Memory B cell (primary cell): ENCODE results near the gene ATP8B3.
A peak's percentile ranks its signal among the peaks of the same experiment; 100 is the strongest.

Experiments used
- ATAC-seq: fragments of 150-1000 bp; cut with Tn5 transposase; 2 replicates; pipeline ENCODE4 v1.10.0; 2021; ENCODE audit warnings: low read depth, mild to moderate bottlenecking, moderate library complexity
- DNase-seq, 2 donors: peaks; one replicate each; pipeline ENCODE4 v3.0.0; 2022; ENCODE audit warnings: low spot score in 2 of 2
- H3K27ac Mint-ChIP-seq: one replicate; pipeline ENCODE4 v1.8.0; 2022; ENCODE audit warnings: mild to moderate bottlenecking, moderate library complexity, mixed read lengths
- H3K27me3 Mint-ChIP-seq: one replicate; pipeline ENCODE4 v1.8.0; 2022; ENCODE audit warnings: mixed read lengths
- H3K36me3 Mint-ChIP-seq: one replicate; pipeline ENCODE4 v1.8.0; 2022; ENCODE audit warnings: mild to moderate bottlenecking, mixed read lengths
- H3K4me1 Mint-ChIP-seq: one replicate; pipeline ENCODE4 v1.8.0; 2022; ENCODE audit warnings: mixed read lengths
- H3K4me3 Mint-ChIP-seq: one replicate; pipeline ENCODE4 v1.8.0; 2022; ENCODE audit warnings: mild to moderate bottlenecking, moderate library complexity, mixed read lengths
- H3K9me3 Mint-ChIP-seq: one replicate; pipeline ENCODE4 v1.8.0; 2022; ENCODE audit warnings: mixed read lengths

The ATP8B3 gene

DNA sequence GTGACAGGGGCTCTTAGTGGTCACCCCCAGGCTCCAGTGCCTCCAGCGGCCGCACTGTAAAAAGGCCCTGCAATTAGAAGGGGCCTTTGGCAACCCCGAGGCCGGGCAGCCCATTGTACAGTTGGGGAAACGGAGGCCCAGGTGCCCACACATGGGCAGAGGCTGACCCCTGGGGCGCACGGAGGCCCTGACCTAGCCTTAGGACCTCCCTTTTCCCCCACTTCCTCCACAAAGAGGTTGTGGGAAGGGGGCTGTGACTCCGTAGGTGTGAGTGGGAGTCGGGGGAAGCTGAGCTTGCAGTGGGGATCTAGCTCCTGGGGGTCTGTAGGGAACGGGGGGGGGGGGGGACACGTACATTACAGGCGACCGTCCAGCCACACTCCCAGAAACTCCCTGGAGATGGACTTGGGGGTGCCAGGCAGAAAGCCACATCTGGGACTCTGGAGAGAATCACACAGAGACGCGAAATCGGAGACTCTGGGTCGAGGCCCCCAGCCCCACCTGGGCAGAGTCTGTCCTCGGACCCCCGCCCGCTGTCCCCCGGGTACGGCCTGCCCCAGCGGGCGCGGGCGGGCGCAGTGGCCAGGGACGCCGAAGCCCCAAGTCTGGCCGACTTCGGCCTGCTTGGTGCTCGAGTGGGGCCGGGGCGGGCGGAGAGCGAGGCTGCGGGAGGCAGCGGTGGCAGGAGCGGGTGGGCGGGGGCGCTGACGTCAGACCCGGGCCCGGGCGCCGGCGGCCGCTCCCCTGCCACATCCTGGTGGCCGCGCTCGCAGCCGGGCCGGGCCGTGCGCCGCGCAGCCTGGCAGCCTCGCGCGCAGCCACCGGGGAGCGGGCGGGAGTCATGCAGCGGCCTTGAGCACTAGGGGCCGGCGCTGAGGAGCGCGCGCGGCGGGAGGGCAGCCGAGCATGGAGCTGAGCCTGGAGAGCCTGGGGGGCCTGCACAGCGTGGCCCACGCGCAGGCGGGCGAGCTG lies 59.0 kb downstream of the ATP8B3 start, which contains the start of gene ONECUT3:
Gene ONECUT3 (plus strand): TSS at position 750 of the 972 bp plus-strand sequence. CDS start 157 bp downstream, at position 907.
- peaks cover under 1% of the 10 kb centered on the region for H3K36me3 Mint-ChIP-seq
- H3K27me3 Mint-ChIP-seq: peaks cover 19% of the 10 kb centered on the region
- peaks cover 14% of the 10 kb centered on the region for H3K4me1 Mint-ChIP-seq
- ATAC-seq (no peak), DNase-seq (no peak)
- H3K27ac Mint-ChIP-seq: peak within 1 kb of the TSS; percentile 94
- H3K4me3 Mint-ChIP-seq: peak within 1 kb of the TSS; percentile 53
- H3K9me3 Mint-ChIP-seq: no peaks in the 10 kb centered on the region

DNA sequence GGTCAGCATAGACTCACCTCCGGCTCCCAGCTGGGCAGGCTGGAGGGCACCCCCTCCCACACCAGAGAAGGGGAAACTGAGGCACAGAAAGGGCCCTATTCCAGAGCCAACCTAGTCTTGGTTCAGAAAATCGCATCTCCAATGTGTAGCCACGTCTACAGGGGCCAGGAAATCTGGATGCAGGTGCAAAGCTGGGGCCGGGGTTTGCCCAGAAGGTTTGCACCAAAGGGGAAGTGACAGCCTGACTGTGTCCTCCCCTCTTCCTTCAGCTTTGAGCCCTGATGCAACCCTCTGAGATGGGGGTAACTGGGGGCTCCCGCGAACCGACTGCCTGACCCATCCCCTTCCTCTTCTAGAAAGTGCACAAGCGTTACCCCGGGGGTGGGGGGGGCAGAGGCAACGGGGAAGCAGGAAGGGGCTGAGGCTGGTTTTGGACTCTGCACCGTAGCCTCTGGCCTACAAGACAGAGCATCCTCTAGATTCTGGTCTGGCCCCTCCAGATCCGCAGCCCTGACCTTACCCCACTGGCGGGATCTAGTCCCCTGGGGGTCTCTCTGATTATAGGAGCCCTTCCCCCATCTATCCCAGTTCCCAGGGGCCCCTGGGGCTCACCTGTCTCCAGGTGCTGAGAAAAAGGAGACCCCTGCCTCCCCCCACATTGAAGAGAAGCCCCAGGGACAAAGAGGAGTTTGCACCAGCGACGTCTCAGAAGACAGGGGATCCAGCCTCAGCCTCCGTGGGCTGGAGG lies 59.9 kb downstream of the ATP8B3 start:
- DNase-seq (no peak), ATAC-seq (peak; percentile 72)
- H3K4me3 Mint-ChIP-seq: no peak overlapping the region
- no peaks in the 10 kb centered on the region for H3K9me3 Mint-ChIP-seq
- H3K27me3 Mint-ChIP-seq: peaks cover 23% of the 10 kb centered on the region
- peaks cover 21% of the 10 kb centered on the region for H3K4me1 Mint-ChIP-seq
- no peaks in the 10 kb centered on the region for H3K36me3 Mint-ChIP-seq
- peak overlapping the region; percentile 94 for H3K27ac Mint-ChIP-seq

GRCh38 chr19:1751367-1752008 lies 60.6 kb downstream of the ATP8B3 start:
- ATAC-seq (no peak), DNase-seq (no peak)
- no peaks in the 10 kb centered on the region for H3K9me3 Mint-ChIP-seq
- H3K27ac Mint-ChIP-seq: no peak overlapping the region
- H3K36me3 Mint-ChIP-seq: no peaks in the 10 kb centered on the region
- H3K27me3 Mint-ChIP-seq: peaks cover 20% of the 10 kb centered on the region
- H3K4me1 Mint-ChIP-seq: peaks cover 18% of the 10 kb centered on the region
- H3K4me3 Mint-ChIP-seq: no peak overlapping the region

DNA sequence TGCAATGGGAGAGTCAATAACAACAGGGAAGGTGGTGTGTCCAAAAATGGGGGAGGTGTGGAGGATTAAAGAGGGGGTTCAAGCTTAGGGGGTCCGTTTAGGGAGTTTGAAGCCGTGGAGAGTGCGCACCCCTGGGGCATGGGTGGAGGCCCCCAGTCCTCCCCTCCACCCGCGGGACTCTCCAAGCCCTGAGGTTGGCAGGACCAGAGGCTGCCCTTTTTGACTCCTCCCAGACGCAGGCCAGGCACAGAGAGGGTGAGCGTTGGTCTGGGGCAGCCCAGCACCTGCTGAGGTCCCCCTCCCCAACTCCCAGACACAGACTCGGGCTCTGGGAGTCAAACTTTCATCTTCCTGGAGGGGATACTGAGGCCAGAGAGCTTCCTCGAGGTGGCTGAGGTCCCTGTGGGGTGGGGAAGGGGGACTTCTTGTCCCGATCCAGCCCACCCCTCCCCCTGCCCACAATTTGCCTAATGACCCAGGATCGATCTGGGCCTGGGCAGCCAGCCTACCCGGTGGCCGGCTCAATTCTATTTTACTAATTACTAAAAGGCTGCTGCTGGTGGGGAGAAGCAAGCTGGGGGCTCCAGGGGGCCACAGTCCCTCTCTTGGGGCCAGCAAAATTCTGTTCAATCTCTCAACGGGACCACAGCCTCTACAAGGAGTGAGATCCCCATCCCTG lies 61.6 kb downstream of the ATP8B3 start:
- Mint-ChIP-seq H3K4me3 (no peak overlapping the region), H3K27ac (no peak overlapping the region), H3K27me3 (peaks cover 21% of the 10 kb centered on the region), H3K36me3 (no peaks in the 10 kb centered on the region), H3K9me3 (no peaks in the 10 kb centered on the region), H3K4me1 (peaks cover 19% of the 10 kb centered on the region)
- DNase-seq: no peak
- ATAC-seq: no peak

- peaks cover 21% of the 10 kb centered on the region for H3K27me3 Mint-ChIP-seq
Measured at GRCh38 chr19:1749373-1750342, 62.4 kb downstream of the ATP8B3 start.

DNA sequence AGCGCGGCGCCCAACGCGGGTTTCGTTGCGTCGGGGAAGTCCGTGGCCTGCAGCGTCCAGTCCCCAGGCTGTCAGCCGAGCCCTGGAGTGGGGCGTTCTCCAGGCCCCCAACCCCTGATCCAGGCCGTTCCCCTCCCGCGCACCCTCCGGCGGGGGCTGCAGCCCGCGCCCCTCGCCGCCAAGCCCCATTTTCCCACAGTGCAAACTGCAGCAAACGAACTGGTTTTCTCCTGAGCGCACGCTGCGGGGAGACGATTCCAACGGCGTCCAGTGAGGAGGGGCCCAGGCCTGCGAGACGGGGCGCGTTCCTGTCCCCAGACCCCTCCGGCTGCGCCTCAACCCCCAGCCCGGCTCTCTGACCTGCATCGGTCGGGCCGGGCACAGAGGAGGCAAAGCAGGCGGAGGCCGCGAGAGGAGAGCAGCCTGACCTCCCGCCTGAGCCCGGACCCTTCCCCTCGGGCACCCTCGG lies 63.2 kb downstream of the ATP8B3 start:
- H3K27me3 Mint-ChIP-seq: peaks cover 21% of the 10 kb centered on the region
- H3K4me3 Mint-ChIP-seq: no peak overlapping the region
- no peaks in the 10 kb centered on the region for H3K36me3 Mint-ChIP-seq

More at GRCh38 chr19:1749373-1750342, 62.4 kb downstream of the ATP8B3 start:
- Mint-ChIP-seq H3K27ac (no peak overlapping the region), H3K4me1 (peaks cover 19% of the 10 kb centered on the region), H3K9me3 (no peaks in the 10 kb centered on the region), H3K36me3 (no peaks in the 10 kb centered on the region), H3K4me3 (no peak overlapping the region)
- DNase-seq: no peak
- ATAC-seq: no peak

GRCh38 chr19:1748115-1748872 lies 63.8 kb downstream of the ATP8B3 start:
- Mint-ChIP-seq H3K9me3 (no peaks in the 10 kb centered on the region), H3K36me3 (no peaks in the 10 kb centered on the region), H3K27ac (peak overlapping the region; percentile 53), H3K27me3 (peaks cover 21% of the 10 kb centered on the region), H3K4me3 (peak overlapping the region; percentile 70), H3K4me1 (peaks cover 19% of the 10 kb centered on the region)
- DNase-seq (peak in 1 of 2 donors; percentile 37), ATAC-seq (peak; percentile 60)

More for the DNA sequence above, 63.2 kb downstream of the ATP8B3 start:
- DNase-seq: no peak
- Mint-ChIP-seq H3K27ac (no peak overlapping the region), H3K4me1 (peaks cover 19% of the 10 kb centered on the region), H3K9me3 (no peaks in the 10 kb centered on the region)
- no peak for ATAC-seq

- DNase-seq (no peak), ATAC-seq (no peak)
- Mint-ChIP-seq H3K4me3 (peak overlapping the region; percentile 70), H3K27ac (peak overlapping the region; percentile 53), H3K36me3 (no peaks in the 10 kb centered on the region), H3K9me3 (no peaks in the 10 kb centered on the region), H3K4me1 (peaks cover 15% of the 10 kb centered on the region), H3K27me3 (peaks cover 16% of the 10 kb centered on the region)
Measured at GRCh38 chr19:1747285-1748114, 64.6 kb downstream of the ATP8B3 start.

GRCh38 chr19:1746401-1747284 lies 65.4 kb downstream of the ATP8B3 start:
- Mint-ChIP-seq H3K9me3 (peaks cover 1% of the 10 kb centered on the region), H3K27me3 (peaks cover 13% of the 10 kb centered on the region), H3K36me3 (no peaks in the 10 kb centered on the region), H3K4me3 (no peak overlapping the region), H3K27ac (no peak overlapping the region), H3K4me1 (peaks cover 15% of the 10 kb centered on the region)
- ATAC-seq: no peak
- DNase-seq: no peak

GRCh38 chr19:1745589-1746031 lies 66.5 kb downstream of the ATP8B3 start:
- DNase-seq: no peak
- no peak for ATAC-seq
- Mint-ChIP-seq H3K27me3 (peaks cover 13% of the 10 kb centered on the region), H3K9me3 (peaks cover 3% of the 10 kb centered on the region), H3K4me1 (peaks cover 15% of the 10 kb centered on the region), H3K36me3 (no peaks in the 10 kb centered on the region), H3K27ac (no peak overlapping the region), H3K4me3 (no peak overlapping the region)
